ENCODE results near the gene S100A16.
"Not testable (repeated sequence)": the region's sequence is repeated elsewhere in the genome, so short reads cannot be mapped to it uniquely, and the experiment has no call there.

The S100A16 gene

DNA sequence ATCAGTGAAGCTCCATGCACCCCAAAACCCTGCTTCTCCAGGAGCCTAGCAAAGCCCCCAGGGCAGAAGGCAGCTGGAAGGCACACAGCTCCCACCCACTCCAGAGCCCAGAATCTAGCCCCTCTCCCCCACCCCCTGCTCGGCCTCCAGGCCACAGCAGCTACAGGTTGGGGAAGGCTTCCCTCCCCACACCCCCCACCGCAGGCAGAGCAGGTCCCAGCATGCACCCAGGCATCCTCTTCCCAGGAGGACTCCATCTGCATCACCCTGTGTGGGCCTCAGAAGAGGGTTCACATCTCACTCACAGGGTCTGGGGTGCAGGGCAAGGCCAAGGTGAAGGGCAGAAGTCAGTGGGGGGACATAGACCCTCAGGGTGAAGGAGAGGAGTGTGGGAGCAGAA lies 2.5 kb upstream of the S100A16 start:
- no peak for DNase-seq (ENCODE audit: low spot score)

DNA sequence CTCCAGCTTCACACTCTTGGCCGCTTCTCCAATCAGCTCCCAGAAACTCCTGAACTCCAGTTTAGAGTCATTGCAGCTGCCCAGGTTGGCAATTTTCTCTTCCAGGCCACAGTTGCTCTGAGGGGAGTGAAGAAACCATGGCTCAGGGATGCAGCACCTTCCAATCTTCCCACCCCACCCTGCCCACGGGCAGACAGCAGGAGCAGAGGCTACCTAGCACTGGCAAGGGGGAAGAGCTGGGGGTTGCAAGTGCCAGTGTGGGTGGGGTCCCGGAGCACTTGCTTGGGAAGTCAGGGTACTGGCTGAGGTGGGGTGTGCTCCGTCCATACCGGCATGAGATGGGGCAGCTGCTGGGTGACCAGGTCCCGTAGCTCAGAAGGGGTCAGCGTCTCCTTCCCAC lies 2.0 kb upstream of the S100A16 start:
- no peak for DNase-seq (ENCODE audit: low spot score)

GRCh38 chr1:153614189-153614900 lies 1.4 kb upstream of the S100A16 start:
- DNase-seq (ENCODE audit: low spot score): no peak

DNA sequence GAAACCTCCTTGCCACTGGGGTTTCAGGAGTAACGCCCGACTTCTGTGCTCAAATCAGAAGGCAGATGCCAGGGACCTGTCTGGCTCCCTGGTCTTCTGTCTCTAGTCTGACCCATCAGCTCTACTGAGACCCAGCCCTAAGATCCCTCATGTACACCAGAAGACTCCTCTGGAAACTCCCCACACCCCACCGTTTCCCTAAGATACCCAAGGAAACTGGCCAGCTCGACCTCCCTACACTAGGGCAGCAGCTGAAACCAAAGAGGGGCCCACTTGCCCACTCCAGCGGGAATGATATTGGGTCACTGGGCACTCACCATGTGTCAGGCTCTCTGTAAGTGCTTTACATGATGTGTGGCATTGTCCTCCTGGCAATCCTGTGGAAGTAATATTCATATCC lies 469 bp upstream of the S100A16 start:
- DNase-seq (ENCODE audit: low spot score): no peak

DNA sequence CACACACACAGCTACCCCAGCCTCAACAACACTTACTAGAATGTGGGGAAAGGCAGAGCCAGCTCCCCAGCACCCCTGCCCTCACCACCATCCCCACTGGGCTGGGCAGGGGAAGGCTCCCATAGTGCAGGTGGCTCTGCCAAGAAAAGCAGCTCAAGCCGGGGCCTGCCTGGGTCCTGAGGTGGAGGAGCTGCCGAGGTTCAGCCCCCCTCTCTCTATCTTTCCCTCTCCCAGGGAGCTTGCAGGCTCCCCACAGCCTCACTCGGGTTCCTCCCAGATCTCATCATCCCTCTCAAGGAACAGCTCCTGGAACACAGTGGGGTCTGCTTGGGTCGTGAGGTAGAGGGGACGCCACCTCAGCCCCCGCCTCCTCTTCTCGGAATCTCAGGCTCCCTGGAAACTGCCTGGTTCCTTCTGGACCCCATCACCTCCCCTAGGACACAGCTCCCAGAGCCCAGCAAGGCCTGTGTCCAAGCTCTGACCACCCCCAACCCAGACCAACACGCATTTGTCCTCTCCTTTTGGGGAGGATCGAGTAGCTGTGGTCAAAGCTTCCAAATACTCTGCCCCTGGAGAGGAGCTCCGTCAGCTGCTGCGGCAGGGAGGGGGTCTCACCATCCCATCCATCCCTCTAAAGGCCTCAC lies 704 bp downstream of the S100A16 start:
- DNase-seq (ENCODE audit: low spot score): peak; percentile 18

GRCh38 chr1:153611356-153611755 lies 1.6 kb downstream of the S100A16 start:
- peak; percentile 39 for DNase-seq (ENCODE audit: low spot score)

GRCh38 chr1:153610811-153611301 lies 2.1 kb downstream of the S100A16 start:
- DNase-seq (ENCODE audit: low spot score): peak; percentile 62

- peak; percentile 84 for DNase-seq (ENCODE audit: low spot score)
These were observed 2.6 kb downstream of the S100A16 start for GRCh38 chr1:153610334-153610733.

DNA sequence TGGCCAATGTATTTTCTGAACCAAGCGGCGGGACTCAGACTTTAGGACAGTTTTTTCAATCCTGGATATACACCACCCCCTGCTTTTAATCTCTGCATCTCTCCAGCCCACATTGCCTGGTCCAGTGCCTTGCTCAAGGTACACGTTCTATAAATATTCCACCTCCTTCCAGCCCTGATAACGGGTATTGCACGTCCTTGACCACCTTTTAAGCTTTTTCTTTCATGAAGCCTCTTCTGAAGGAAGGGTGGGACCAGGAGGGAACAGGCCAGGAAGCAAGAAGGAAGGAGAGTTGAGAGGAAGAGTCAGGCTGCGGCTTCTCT lies 3.4 kb downstream of the S100A16 start:
- no peak for DNase-seq (ENCODE audit: low spot score)

- peak; percentile 97 for DNase-seq (ENCODE audit: low spot score)
These were observed 4.0 kb downstream of the S100A16 start for GRCh38 chr1:153608742-153609584.

DNA sequence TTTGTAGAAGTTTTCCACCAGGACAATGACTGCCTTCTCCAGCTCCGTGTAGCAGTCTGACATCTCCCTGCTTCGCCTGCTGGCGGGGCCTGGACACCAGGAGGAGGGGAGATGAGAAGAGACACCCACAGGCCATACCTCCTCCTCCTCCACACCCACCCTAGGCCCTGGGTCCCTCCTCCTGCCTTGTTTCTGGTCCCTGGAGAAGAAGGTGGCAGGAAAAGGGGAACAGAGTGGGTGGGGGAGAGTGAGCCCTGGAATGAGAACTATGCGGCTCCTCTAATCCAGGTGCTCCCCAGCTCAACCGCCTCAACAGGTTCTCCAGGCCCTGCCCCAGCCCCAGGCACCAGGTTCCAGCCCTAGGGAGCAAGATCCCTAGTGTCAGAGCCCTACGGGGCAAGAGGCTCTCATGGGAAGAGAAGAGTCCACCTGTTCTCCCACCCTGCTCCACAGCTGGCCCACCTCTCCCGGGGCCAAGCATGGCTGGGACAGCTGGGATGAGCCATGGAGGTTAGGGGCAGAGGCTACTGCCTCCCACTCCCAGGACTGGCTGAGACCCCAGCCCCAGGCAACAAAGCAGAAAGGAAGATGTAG lies 4.8 kb downstream of the S100A16 start:
- DNase-seq (ENCODE audit: low spot score): peak; percentile 47

- DNase-seq (ENCODE audit: low spot score): no peak
These were observed 5.6 kb downstream of the S100A16 start for GRCh38 chr1:153607381-153607780.

DNA sequence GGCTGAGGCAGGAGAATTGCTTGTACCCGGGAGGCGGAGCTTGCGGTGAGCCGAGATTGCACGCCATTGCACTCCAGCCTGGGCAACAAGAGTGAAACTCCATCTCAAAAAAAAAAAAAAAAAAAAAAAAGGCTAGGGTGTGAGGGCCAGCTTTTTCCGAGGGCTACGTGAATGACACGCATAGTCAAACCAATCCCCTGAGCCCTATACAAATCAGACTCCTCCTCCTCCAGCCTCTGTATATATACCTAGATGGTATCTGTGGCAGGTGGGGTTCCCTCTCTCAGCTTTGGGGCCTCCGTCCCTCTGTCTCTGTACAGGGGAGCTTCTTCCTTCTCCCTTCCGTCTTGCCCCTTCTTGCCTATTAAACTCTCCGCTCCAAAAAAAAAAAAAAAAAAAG lies 6.7 kb downstream of the S100A16 start:
- no peak for DNase-seq (ENCODE audit: low spot score)

- no peak for DNase-seq (ENCODE audit: low spot score)
These were observed 10.2 kb downstream of the S100A16 start for GRCh38 chr1:153602749-153603148.

DNA sequence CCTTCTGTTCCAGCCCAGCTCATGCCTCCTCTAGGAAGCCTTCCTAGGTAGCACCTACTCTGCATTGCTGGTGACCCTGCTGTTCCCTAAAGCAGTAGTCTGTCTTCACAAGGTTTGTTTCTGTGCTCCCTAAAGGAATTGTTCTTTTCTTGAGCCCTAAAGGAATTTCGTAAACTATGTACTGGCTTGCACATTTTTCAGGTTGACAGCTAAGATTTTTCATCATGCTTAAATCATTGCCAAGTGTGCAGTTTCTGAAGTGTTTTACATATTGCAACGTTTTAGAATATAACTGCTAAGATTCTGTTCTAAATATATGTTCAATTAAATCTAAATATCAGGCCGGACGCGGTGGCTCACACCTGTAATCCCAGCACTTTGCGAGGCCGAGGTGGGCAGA lies 13.1 kb downstream of the S100A16 start:
- DNase-seq (ENCODE audit: low spot score): no peak

- DNase-seq (ENCODE audit: low spot score): peak; percentile 44
These were observed 14.4 kb downstream of the S100A16 start for GRCh38 chr1:153598309-153599172.

GRCh38 chr1:153597206-153597605 lies 15.7 kb downstream of the S100A16 start:
- peak; percentile 85 for DNase-seq (ENCODE audit: low spot score)

DNA sequence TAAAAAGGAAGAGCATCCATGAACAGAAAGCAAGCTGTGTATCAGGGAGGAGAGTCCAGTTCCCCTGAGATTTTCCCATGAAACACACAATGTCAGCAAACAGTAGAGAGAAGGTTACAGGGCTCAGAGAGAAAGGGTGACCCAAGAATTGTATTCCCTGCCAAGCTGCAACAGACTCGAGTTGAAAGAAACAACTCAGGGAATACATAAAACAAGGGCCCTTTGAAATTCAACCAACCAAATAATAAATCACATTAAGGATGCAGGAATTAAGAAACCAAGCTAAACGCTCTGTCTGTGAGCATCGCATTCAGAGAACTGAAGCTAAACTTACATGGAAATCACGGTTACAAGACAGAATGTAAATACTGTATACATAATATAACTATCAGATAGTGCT lies 20.2 kb downstream of the S100A16 start:
- DNase-seq (ENCODE audit: low spot score): no peak

DNA sequence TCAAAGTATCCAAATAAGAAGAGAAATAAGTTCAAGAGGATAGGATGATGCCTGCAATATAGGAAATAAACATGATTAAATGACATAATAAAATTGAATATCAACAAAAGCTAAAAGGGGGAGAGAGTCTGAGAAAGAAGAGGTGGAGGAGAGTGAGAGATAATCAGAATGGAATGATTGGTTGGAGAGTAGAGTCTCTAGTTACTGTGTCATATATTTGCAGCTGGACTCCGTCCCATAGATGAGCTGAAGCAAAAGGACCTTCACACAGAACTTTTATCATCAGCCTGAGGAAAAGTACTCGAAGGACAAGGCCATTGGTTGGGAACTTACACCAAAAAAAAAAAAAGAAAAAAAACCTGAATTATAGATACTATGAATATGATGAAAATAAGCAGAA lies 24.5 kb downstream of the S100A16 start:
- DNase-seq (ENCODE audit: low spot score): no peak

- not testable (repeated sequence) for DNase-seq (ENCODE audit: low spot score)
These were observed 24.9 kb downstream of the S100A16 start for GRCh38 chr1:153588033-153588432.

DNA sequence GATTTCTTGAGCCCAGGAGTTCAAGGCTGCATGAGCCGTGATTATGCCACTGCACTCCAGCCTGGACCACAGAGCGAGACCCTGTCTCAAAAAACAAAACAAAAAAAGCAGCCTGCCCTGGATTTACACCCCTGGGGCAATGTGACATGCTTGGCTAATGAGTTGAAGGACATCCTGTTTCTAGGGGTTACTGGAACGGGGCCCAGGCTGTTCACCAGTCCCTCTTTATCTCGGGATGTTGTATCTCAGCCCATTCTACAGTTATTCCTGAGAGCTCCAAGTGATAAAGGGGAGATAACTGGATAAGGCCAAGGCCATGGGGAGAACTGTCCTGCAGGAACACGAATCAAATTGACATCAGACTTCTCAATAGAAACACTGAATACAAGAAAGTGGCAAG lies 25.6 kb downstream of the S100A16 start:
- DNase-seq (ENCODE audit: low spot score): peak; percentile 1

GRCh38 chr1:153586347-153586746 lies 26.6 kb downstream of the S100A16 start:
- DNase-seq (ENCODE audit: low spot score): peak; percentile 0

Measured in kidney tubule cell (primary cell).